ENCODE results near the gene NGEF. TPM values are rescaled to one million over a fixed set of nuclear protein-coding genes. Genes with fewer than 3 reads are reported as not detected.

The NGEF gene
- total RNA-seq, 4 donors from 2014 or later, result 46.1 to 105 (median 68.8) TPM

DNA sequence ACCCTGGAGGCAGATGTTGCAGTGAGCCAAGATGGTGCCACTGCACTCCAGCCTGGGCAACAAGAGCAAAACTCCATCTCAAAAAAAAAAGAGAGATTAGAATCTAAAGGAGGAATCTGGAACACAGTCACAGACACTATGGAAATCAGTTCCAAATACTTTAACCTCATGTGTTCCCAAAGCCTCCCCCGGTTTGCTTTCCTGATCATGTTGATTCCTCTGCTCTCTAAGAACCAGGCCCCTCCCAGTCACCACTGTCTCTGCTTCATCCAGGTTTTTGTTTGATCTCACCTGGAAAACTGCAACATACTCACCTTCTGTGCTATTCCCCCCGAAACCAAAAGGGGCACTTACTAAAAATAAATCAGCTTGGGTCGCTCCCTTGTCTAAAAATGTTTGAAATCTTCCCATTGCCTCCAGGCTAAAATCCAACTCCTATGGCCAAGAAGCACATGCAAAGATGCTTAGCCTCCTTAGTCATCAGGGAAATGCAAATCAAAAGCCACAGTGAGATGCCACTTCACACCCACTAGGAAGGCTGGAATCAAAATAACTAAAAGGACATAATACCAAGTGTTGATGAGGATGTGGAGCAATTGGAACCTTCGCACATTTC lies 13.2 kb upstream of the NGEF start:
- H3K4me3 ChIP-seq, result no peak overlapping the region
- WGBS, 2 donors (ENCODE audit: low coverage in 1 of 2), result 85 to 87% methylated on average over 4 of the region's 4 CpGs
- no peak for DNase-seq
- H3K4me1 ChIP-seq, result no peaks in the 10 kb centered on the region
- H3K9me3 ChIP-seq, result no peaks in the 10 kb centered on the region
- TF ChIP-seq POLR2A (IDR thresholded peaks at IDR 0.05) (no peak), POLR2AphosphoS5 (IDR thresholded peaks at IDR 0.05) (no peak), EP300 (IDR thresholded peaks at IDR 0.05; ENCODE audit: low read depth) (no peak)
- TF ChIP-seq, protein P1, sequence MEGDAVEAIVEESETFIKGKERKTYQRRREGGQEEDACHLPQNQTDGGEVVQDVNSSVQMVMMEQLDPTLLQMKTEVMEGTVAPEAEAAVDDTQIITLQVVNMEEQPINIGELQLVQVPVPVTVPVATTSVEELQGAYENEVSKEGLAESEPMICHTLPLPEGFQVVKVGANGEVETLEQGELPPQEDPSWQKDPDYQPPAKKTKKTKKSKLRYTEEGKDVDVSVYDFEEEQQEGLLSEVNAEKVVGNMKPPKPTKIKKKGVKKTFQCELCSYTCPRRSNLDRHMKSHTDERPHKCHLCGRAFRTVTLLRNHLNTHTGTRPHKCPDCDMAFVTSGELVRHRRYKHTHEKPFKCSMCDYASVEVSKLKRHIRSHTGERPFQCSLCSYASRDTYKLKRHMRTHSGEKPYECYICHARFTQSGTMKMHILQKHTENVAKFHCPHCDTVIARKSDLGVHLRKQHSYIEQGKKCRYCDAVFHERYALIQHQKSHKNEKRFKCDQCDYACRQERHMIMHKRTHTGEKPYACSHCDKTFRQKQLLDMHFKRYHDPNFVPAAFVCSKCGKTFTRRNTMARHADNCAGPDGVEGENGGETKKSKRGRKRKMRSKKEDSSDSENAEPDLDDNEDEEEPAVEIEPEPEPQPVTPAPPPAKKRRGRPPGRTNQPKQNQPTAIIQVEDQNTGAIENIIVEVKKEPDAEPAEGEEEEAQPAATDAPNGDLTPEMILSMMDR (IDR thresholded peaks at IDR 0.05), result no peak
- intact Hi-C loops (cut with DNase I; ENCODE audit: low total_unique reads), result no loop called here
- H3K36me3 ChIP-seq, result no peaks in the 10 kb centered on the region
- in situ Hi-C loops (cut with MboI; ENCODE audit: low pct_ligation_motif_present in 1 of 4, low pct_unique_long_range_greater_than_20kb in 1 of 4, low sequenced_read_pairs in 3 of 4), result loop anchor here in 1 of 4 donors (25.0 kb wide), 1 partner anchor 164 kb away; the partner anchor contains the start of gene SNORC
- H3K27ac ChIP-seq, result no peak overlapping the region
- H3K27me3 ChIP-seq, result no peaks in the 10 kb centered on the region

GRCh38 chr2:233025706-233026105 lies 12.7 kb upstream of the NGEF start:
- DNase-seq, result no peak
- TF ChIP-seq, protein P1 (IDR thresholded peaks at IDR 0.05), result no peak
- TF ChIP-seq EP300 (IDR thresholded peaks at IDR 0.05; ENCODE audit: low read depth) (no peak), POLR2A (IDR thresholded peaks at IDR 0.05) (no peak), POLR2AphosphoS5 (IDR thresholded peaks at IDR 0.05) (no peak)
- in situ Hi-C loops (cut with MboI; ENCODE audit: low pct_ligation_motif_present in 1 of 4, low pct_unique_long_range_greater_than_20kb in 1 of 4, low sequenced_read_pairs in 3 of 4), result loop anchor here in 1 of 4 donors (25.0 kb wide), 1 partner anchor 163 kb away; the partner anchor contains the start of gene SNORC

GRCh38 chr2:233023761-233024410 lies 10.8 kb upstream of the NGEF start:
- WGBS, 2 donors (ENCODE audit: low coverage in 1 of 2), result 80 to 91% methylated on average over 1 to 14 of the region's 14 CpGs
- H3K4me1 ChIP-seq, result peaks cover 0 to under 1% (median 0%) of the 10 kb centered on the region in 4 donors
- no peaks in the 10 kb centered on the region for H3K27me3 ChIP-seq
- H3K9me3 ChIP-seq, result no peaks in the 10 kb centered on the region
- intact Hi-C loops (cut with DNase I; ENCODE audit: low total_unique reads), result no loop called here
- no peak overlapping the region for H3K4me3 ChIP-seq
- H3K27ac ChIP-seq, result no peak overlapping the region
- no peak for DNase-seq
- in situ Hi-C loops (cut with MboI; ENCODE audit: low pct_ligation_motif_present in 1 of 4, low pct_unique_long_range_greater_than_20kb in 1 of 4, low sequenced_read_pairs in 3 of 4), result no loop called here
- no peaks in the 10 kb centered on the region for H3K36me3 ChIP-seq
- TF ChIP-seq POLR2AphosphoS5 (IDR thresholded peaks at IDR 0.05) (no peak), EP300 (IDR thresholded peaks at IDR 0.05; ENCODE audit: low read depth) (no peak), POLR2A (IDR thresholded peaks at IDR 0.05) (no peak)
- TF ChIP-seq, protein P1 (IDR thresholded peaks at IDR 0.05), result no peak

More at GRCh38 chr2:233025706-233026105, 12.7 kb upstream of the NGEF start:
- Histone ChIP-seq H3K36me3 (no peaks in the 10 kb centered on the region), H3K9me3 (no peaks in the 10 kb centered on the region), H3K4me3 (no peak overlapping the region), H3K27ac (no peak overlapping the region), H3K27me3 (no peaks in the 10 kb centered on the region), H3K4me1 (no peaks in the 10 kb centered on the region)
- intact Hi-C loops (cut with DNase I; ENCODE audit: low total_unique reads), result no loop called here
- 87% methylated on average over 7 of the region's 7 CpGs; no CpG with 5 or more reads in 1 of the 2 donors for WGBS, 2 donors (ENCODE audit: low coverage in 1 of 2)

DNA sequence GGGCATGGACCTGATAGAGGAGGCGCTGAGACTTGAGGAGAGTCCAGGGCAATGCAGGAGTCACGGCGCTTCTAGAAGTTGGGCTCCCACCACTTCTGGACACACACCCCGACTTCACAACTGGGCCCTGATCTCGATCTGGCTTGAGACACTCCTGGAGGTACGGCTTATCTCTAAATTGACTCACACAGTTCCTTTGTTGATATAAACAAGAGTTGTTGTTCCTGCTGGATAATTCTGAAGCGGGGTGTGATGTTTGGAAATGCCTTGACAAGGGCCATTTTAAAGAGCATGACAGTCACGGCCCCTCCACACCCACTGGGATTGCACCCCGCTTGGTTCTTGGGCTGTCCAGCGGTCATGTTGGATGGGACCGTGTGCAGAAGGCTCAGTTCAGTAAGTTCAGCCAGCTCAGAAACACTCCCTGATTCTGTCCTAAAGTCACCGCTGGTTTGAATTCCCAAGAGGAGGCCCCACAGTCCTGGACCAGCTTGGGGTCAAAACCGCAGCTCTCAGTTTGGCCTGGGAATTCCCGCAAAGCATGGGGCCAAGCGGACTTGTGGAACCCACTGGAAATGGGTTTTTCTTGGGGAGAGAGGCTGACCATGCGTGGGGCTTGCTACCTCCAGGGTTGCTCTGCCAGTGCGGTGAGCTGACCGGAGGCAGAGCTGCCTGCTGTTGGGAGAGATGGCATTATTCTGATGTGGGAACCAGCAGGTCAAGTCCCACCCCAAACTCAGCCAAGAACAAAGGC lies 10.1 kb upstream of the NGEF start:
- no peak overlapping the region for H3K27ac ChIP-seq
- no peak for DNase-seq
- intact Hi-C loops (cut with DNase I; ENCODE audit: low total_unique reads) (no loop called here), in situ Hi-C loops (cut with MboI; ENCODE audit: low pct_ligation_motif_present in 1 of 4, low pct_unique_long_range_greater_than_20kb in 1 of 4, low sequenced_read_pairs in 3 of 4) (no loop called here)
- no peaks in the 10 kb centered on the region for H3K36me3 ChIP-seq
- no peaks in the 10 kb centered on the region for H3K9me3 ChIP-seq
- WGBS, 2 donors (ENCODE audit: low coverage in 1 of 2), result 90 to 100% methylated on average over 2 to 18 of the region's 18 CpGs
- H3K4me1 ChIP-seq, result peaks cover 0 to 4% (median 2%) of the 10 kb centered on the region in 4 donors
- no peak for TF ChIP-seq POLR2AphosphoS5 (IDR thresholded peaks at IDR 0.05)
- TF ChIP-seq EP300 (IDR thresholded peaks at IDR 0.05; ENCODE audit: low read depth), result no peak
- TF ChIP-seq, protein P1 (IDR thresholded peaks at IDR 0.05), result no peak
- no peak for TF ChIP-seq POLR2A (IDR thresholded peaks at IDR 0.05)
- H3K27me3 ChIP-seq, result no peaks in the 10 kb centered on the region
- no peak overlapping the region for H3K4me3 ChIP-seq

Measured in transverse colon (tissue), 4 donors.